Stomach (tissue), 4 donors: Measurements from ENCODE around the gene FBXW11.

Source experiments
- CTCF ChIP-seq, 7 experiments: fragments of 450-650 bp in 4 of 7; fragments of 200-600 bp in 3 of 7; sonication (generic) in 3 of 7; IDR thresholded peaks; one replicate each; pipeline ENCODE4 v1.5.1; 2016 to 2019; ENCODE audit warnings: antibody characterized with exemption in 7 of 7, control low read depth in 2 of 7, mild to moderate bottlenecking in 1 of 7
- EP300 ChIP-seq: sonication (generic); formaldehyde crosslinking; IDR thresholded peaks from one replicate; pipeline ENCODE4 v1.6.1; 2017; ENCODE audit warnings: antibody characterized with exemption
- POLR2A ChIP-seq, 4 donors: fragments of 450-650 bp; IDR thresholded peaks; one replicate each; pipeline ENCODE4 v1.6.1; 2016; ENCODE audit warnings: antibody characterized with exemption in 4 of 4, control low read depth in 2 of 4, mild to moderate bottlenecking in 1 of 4, moderate library complexity in 1 of 4
- POLR2AphosphoS5 ChIP-seq, 3 donors: sonication (generic); formaldehyde crosslinking; IDR thresholded peaks; one replicate each; pipeline ENCODE4 v1.6.1; 2016; ENCODE audit warnings: antibody characterized with exemption in 3 of 3

DNA sequence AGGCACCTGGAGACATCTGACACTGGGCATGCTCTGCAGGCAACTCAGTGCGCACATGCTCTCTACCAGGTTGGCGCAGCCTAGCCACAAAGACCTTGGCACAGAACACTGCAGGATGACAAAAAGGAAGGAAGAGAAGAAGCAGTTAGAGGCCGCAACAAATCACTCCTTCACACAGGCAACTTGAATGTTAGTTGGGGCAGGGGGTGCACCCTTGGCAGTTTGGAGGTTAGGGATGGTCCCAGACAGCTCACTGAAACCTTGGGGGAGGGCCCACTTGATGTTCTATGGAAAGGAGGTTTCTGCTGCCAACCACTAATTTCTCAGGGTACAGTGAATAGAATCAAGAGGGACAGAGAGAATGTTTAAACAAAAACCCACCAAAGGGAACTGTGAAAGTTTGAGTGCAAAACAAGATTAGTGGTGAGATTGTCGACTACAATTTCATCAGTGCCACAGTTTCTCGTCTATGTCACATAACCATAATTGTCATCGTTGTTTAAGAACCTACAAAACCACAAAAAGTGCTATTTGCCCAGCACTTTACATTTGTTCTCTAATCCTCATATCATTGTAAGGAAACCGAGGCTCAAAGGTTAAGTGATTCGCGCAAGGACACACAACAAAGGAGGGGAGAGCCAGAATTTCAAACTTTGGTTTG lies 48.7 kb downstream of the FBXW11 start:
- no peak for TF ChIP-seq CTCF (IDR thresholded peaks at IDR 0.05)
- TF ChIP-seq EP300 = no peak
- TF ChIP-seq POLR2A (IDR thresholded peaks at IDR 0.05) = no peak
- TF ChIP-seq POLR2AphosphoS5 (IDR thresholded peaks at IDR 0.05) = no peak
